GM21381 (cell line): ENCODE data around the gene MAPT.
"Not testable (repeated sequence)": the region's sequence is repeated elsewhere in the genome, so short reads cannot be mapped to it uniquely, and the experiment has no call there.

Experiments used
- ATAC-seq: cut with Tn5 transposase; IDR thresholded peaks from one replicate; pipeline ENCODE4 v1.9.1; 2021; ENCODE audit warnings: mild to moderate bottlenecking, moderate library complexity; ENCODE audit not compliant: unreplicated experiment

Gene MAPT

DNA sequence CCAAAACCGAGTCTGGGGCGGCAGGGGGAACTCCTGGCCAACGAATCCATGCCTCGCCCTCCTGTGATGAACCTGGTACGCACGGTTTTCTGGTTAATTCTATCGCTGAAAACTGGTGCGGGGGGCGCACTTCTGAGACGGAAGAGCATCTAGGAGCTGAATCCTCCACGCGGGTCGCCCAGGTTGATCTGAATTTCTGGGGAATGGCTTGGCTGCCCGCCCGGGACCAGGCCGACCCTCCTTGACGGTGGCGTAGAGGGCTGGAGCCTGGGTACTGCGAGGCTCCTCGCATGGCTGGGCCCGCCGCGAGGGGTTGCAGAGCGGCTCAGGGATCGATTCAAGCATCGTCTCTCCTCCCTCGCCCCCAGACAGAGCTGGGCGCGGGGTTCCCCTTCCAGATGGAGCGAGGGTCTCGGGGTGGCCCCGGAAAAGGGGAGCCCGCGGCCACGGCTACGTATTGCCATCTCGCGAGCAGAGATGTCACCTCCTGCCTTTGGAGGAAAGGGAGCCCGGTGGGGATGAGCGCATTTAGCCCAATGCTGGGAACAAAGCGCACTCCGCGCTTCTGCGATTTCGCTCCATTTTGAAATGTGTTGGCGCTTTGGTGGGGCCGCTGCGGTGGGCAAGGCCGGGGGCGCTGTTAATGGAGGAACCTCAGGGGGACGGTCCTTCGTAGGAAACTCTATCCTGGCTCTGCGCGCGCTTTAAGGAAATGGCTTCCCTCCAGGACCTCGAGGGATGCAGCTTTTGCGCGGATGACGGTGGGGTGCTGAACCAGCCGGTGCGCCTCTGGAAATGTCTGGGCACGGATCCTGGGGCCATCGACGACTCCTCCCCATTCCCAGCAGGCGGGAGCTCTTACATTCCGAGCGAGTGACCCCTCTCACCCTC is 2.7 kb downstream of the MAPT start:
- ATAC-seq: no peak

DNA sequence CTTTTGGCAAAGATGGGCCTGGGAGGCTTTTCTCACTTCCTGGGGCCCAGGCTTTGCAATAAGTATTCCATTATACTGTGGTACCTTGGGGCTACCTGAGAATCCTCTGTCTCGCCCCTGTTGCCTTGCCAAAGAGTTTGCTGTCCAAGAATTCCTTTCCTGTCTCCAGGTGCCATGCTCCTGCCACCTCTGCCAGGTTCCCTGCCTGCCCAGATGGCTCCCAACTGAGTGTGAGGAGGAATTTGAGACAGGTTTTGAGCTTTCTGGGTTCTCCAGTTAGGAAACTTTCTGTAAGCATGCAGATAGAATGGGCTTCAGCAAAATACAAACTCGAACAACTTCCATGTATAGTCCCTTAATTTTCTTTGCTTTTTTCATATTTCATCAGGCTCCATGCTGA is 5.8 kb downstream of the MAPT start:
- ATAC-seq: no peak

DNA sequence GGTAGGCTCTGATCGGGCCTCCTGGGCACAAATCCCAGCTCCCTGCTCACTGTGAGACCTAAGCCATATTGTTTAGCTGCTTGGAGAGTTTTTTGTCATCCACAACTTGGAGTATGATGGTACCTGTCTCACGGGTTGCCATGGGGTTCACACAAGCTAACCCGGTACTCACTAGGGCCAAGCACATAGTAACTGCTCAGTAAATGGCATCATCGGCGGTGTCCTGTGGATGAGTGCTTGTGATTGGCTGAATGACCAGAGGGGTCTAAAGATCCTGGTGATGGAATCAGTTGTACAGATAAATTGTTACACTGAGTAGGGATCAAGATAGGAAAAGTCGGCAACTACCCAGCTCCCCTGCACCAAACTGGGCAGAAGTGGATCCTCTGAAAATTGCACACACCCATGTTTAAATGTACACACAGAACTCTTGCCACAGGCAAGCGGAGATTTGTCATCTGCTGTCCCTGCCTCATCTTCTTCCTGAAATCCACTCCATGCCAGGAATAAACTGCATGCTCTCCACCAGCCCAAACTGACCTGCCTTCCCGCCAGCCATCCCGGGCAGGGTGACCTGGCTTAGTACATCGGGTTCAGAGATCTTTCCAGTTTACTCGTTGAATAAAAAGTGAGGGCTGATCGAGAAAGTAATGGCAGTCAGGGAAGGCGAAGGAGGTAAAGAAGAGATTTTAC is 6.5 kb downstream of the MAPT start:
- ATAC-seq: no peak

DNA sequence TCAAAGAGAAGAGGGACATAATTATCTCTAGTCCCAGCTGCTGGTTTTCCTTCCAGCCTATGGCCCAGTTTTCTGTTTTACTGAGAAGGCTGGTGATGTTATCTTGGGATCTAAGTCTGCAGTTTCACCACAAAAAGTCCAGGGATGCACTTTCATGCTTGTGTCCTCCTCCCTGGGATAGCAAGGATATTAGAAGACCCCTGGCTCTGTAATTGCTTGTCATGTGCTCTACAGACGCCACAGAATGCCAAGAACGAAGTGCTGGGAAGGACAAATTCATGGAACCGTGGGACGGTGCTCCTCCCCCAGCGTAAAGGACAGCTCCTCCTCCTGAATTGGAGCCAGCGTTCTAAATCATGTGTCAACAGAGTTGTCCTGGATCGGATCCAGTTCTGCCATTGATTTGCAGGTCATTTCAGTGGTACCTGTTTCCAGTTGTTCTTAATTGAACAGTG is 8.6 kb downstream of the MAPT start:
- no peak for ATAC-seq

DNA sequence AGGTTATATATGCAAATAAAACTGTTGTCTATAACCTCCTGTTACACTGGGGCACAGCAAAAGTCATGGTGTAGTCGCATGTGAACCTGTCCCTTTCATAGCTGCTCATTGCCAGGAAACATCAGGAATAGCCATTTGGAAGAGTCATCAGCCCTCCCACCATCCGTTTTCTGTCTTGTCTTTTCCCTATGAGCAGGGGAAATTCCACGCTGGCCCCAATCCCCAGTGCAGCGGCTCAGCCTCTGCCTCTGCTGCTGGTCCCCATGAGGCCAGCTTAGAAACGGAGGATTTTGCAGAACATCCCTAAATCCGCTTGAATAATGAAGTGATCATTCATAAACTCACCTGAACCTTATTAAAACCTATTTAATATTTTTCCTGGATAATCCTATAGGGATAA is 10.5 kb downstream of the MAPT start:
- ATAC-seq: no peak

DNA sequence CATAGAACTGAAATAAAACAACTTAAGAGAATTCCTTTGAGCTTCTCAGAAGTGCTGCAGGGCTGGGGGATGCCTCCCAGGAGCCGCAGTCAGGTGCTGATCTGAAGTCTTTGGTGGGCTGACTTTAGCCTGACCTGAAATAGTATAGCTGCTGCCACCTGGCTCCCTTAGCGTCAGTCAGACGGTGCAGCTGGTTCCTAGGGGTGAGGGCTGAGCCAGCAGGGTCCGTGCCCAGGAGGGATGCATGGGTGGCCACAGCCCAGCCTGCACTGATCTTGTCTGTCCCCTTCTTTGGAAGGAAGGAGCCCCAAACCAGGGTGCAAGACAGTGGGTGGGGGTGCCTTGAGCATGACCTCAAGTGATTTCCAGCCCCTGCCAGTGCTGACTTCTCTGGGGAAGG is 11.5 kb downstream of the MAPT start:
- ATAC-seq: no peak

DNA sequence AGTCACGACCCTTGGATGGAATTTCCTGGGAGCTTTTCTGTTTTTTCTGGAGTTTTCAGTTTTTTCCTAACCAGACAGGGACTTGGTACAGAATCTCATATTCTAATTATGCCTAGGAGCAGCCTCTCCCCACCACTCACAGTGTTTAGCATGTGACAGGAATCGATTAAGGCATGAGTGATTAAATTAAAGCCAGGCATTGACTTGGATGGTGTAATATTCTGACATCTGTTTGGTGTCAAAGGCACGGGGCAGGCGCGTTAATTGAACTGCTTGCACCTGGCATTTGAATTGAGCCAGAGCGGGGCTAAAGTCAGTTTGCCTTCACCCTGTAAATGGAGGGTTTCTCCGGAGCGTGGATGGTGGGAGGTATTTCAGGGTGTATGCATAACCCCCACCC is 11.9 kb downstream of the MAPT start:
- ATAC-seq: no peak

DNA sequence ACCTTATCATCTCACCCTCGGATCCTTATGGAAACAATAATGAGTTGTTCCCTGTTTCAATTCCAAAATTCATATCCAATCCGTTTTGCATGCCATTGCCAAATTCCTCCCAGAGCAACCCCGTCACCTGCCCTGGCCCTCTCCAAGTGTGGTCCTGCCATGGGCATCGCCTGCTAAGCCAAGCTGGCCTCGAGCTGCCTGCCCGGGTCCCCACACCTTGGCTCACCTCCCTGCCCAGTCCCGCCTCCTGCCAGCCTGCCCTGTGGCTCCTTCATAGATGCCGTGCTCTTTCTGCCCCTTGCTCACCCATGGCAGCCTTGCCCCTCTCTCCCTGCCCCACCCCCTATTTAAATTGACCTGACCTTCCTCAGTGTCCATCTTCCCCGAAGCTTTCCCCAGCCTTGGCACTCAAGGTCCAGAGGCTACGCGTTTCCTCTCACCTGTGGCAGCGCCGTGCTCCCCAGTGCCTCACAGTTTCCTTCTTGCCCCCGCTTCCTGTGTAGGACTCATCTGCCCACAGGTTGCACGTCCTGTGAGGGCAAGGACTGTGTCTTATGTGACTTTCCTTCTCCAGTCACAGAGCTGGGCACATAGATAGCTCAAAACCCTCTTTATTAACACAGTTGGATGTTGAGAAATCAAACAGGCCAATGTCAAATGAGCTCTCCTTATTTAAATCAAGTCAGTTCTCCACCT is 12.7 kb downstream of the MAPT start:
- ATAC-seq: no peak

DNA sequence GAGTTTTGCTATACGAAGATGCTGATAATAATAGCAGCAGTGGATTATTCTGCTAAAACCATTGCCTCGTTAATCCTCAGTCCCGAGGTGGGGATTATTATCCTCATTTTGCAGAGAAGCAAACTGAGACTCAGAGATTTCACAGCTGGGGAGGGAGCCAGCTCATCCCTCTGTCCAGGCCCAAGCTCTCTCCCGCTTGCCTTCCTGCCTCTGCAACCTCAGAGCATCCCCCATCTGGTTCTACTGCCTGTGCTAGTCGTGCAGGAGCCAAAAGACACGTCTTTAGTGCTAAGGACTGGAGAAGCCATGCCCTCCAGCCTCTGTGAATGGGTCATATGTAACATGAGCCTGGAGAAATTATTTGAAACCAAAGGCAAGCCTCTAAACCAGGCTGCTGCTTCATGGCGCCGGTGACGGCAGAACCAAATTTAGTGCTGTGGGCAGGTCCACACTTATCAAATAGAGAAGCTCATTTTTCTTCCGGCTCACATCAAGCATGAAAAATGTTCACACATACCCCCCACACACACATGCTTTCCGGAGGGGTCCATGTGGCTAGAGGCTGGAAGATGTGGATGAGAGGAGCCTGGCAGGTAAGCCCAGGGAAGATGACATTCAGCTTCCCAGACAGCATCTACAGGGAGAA is 13.5 kb downstream of the MAPT start:
- no peak for ATAC-seq

DNA sequence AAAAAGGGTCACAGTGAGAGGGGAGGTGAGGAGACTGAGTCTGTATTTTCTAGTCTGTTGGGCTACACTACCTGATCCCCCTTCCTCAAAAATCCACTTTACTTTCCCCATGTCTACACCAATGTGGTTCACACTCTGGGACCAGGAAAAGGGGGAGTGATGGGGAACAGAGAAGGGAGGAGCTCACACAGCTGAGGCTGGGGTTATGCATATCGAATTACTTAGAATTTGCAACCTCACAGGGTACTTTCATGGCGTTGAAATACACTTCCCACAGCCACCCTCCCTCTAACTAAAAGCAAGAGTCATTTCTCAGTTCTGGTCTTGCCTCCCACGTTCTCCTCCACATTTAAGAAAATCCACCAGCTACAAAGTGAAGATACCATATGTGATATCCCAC is 14.1 kb downstream of the MAPT start:
- ATAC-seq: no peak

DNA sequence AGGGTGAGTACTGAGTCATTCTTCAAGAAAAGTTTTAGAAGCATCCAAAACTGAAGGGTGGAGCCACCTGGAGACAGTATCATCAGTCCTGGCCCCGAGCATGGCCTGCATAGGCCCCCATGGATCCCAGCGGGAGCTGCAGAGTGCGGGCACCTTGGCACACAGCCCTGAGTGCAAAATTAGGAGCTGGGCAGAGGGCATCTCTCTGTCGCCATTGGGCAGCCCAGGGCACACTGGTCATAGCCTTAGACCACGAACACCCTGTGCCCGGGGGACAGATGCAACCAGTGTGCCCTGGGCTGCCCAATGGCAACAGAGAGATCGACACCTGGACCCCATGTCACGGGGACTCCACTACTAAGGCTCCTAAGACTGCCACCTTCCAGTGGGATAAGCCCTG is 14.6 kb downstream of the MAPT start:
- no peak for ATAC-seq

DNA sequence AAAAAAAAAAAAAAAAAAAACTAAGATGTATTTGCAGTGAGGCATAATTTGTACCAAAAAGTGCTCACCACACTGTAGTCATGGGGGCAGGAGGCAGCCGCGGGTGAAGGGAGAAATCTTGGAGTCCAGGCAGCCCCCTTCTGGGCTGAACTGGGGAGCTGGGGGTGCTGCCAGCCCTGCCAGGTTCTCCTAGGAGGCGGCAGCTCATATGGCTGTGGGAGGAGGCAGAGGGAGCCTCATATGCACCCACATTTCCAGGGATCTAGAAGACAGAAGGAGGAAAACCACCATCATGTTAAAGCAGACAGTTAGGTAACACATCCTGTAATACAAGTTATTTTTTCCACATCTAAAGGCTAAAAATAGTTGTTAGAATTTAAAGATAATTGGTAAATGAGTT is 16.3 kb downstream of the MAPT start:
- ATAC-seq: no peak

DNA sequence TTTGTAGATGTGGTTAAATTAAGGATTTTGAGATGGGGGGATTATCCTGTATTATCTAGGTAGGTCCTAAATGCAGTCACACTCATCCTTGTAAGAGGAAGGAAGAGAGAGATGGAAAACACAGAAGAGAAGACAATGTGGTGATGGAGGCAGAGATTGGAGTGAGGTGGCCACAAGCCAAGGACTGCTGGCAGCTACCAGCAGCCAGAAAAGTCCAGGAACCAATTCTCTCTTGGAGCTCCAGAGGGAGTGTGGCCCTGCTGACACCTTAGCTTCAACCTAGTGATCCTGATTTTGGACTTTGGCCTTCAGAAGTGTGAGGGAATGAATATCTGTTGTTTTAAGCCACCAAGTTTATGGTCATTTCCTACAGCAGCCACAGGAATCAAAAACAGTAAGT is 18.0 kb downstream of the MAPT start:
- ATAC-seq: no peak

DNA sequence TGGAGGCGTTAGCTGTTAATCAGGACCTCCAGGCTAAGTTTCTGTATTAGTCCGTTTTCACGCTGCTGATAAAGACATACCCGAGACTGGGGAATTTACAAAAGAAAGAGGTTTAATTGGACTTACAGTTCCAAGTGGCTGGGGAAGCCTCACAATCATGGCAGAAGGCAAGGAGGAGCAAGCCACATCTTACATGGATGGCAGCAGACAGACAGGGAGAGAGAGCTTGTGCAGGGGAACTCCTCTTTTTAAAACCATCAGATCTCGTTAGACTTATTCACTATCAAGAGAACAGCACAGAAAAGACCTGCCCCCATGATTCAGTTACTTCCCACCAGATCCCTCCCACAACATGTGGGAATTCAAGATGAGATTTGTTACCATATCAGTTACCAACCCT is 18.7 kb downstream of the MAPT start:
- ATAC-seq: not testable (repeated sequence)

DNA sequence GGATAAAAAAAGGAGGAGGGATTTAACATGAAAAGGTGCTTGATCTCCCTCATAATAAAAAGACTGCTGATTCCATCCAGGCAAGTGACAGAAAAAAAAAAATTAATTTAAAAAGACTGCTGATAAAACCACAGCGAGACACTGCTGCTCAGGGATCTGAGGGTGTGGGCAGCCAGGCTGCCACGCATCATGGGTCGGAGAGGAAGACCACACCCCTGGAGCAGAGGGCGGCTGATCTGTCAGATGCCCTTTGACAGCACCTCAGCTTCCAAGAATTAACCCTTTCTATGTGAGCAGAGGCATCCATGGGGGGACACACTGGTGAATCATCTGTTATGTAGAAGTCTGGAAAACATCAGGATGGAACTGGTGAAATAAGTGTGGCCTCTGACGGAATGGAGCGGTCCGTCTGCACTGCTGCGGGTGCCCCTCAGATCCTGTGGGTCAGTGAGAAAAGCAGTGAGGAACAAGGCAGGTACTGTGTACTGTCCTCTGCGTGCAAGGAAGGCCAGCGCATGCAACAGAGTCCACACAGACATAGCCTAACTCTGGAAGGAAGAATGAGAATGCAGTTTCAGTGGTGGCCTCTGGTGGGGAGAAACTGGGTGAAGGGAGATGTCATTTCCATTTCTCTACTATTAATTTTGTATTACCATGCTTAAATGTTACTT is 19.8 kb downstream of the MAPT start:
- ATAC-seq: no peak

DNA sequence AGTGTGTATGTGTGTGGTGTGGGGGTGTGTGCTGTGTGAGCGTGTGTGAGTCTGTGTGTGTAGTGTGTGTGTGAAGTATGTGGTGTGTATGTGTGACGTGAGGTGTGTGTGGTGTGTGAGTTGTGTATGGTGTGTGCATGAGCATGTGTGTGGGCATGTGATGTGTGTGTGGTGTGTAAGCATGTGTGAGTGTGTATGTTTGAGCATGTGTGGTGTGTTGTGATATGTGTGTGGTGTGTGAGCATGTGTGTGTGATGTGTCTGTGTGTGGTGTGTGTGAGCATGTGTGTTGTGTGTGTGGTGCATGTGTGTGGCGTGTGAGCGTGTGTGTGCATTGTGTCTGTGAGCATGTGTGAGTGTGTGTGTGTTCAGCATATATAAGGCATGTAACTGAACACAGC is 20.9 kb downstream of the MAPT start:
- ATAC-seq: no peak

DNA sequence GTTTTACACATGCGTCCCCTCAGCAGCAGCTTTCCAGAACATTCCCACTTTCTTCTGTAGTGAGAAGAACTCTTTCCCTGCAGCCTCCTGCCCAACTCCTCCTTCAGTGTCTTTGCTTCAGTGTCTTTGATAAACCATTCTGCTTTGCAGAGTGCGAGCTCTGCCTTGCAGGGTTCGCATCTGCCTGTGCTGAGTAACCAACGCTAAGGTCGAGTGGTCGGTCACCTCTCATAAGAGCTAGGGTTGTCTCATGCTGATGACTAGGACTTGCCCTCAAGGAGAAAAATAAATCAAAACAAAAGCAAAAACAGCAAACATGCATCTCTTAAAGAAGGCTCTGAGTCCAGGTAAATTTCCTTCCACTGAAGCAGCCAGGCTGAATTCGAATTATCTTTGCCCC is 22.7 kb downstream of the MAPT start:
- ATAC-seq: no peak

DNA sequence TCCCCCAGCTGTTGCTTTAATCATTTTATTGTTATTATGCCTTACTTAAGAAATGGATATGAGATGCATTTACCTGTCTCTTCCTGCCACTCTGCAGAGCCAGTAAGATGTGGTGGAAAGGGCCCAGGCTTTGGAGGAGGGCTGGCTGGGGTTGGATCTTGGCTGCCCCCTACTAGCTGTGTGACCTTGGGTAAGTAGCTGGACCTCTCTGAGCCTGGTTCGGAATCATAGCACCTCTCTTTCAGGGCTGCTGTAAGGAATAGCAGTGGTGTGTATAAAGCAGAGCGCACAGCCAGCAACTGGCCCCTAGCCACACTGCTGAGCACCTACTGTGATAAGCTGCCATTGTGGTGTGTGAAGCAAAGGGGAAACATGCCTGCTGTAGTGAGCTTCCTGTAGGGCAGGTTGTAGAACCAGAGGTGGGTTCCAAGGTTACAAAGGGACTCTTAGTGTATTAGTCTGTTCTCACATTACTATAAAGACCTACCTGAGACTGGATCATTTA is 23.9 kb downstream of the MAPT start:
- ATAC-seq: no peak

DNA sequence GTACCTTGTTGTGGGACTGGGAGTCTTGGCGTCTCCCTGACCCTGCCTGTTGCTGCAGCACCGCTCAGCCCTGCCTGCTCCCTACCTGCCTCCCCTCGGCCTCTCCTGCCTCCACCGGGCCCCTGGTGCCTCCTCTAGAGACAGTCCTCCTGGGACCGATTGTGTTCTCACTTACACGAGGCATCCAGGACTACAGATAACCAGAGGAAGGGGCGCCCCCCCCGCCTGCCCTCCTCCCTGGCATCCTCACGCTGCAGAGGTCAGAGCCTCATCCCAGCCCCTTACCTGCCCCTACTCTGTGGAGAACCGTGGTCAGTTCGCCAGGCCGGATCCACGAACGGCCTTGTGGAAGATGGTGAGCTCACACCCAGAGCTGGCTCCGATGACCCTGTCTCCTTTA is 24.8 kb downstream of the MAPT start:
- no peak for ATAC-seq

DNA sequence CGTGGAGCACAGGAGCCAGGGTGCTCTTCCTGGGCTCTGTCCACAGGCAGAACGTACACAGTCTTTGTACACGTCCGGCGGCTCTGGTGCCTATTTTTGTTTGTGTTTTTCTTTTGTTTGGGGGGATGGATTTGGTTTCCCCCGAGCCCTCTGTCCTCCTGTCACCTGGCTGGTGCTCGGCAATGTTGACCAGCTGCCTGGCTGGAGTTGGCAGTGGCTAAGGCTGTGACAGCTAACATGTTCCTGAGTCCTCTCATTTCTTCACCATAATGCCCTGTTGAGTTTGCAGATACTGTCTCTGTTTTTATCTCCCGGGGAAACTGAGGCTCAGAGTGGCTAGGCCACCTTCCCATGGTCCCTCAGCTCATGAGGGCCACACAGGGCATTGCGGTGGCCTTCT is 25.7 kb downstream of the MAPT start:
- ATAC-seq: no peak
